Suprapubic skin (tissue), 4 donors: ENCODE measurements around the gene OR6F1. TPM values are rescaled to one million over a fixed set of nuclear protein-coding genes. Genes with fewer than 3 reads are reported as not detected.
"Not testable (repeated sequence)": the region's sequence is repeated elsewhere in the genome, so short reads cannot be mapped to it uniquely, and the experiment has no call there.

Source experiments
- DNase-seq, 2 donors: peaks; one replicate each; pipeline ENCODE4 v3.0.0-alpha.2; 2019; ENCODE audit warnings: low spot score in 2 of 2
- H3K27ac ChIP-seq: fragments of 200-600 bp; sonication (generic); one replicate; pipeline ENCODE4 v1.5.1; 2019
- H3K27me3 ChIP-seq: fragments of 200-600 bp; sonication (generic); one replicate; pipeline ENCODE4 v1.5.1; 2019
- H3K36me3 ChIP-seq: fragments of 200-600 bp; sonication (generic); one replicate; pipeline ENCODE4 v1.5.1; 2019
- H3K4me1 ChIP-seq: fragments of 200-600 bp; sonication (generic); one replicate; pipeline ENCODE4 v1.5.1; 2019
- H3K4me3 ChIP-seq: fragments of 200-600 bp; sonication (generic); one replicate; pipeline ENCODE4 v1.5.1; 2019; ENCODE audit warnings: mild to moderate bottlenecking
- H3K9me3 ChIP-seq: fragments of 200-600 bp; sonication (generic); one replicate; pipeline ENCODE4 v1.5.1; 2019
- EP300 ChIP-seq: sonication (generic); formaldehyde crosslinking; IDR thresholded peaks from one replicate; pipeline ENCODE4 v1.6.1; 2017; ENCODE audit warnings: antibody characterized with exemption
- POLR2A ChIP-seq, 2 donors: fragments of 450-650 bp; IDR thresholded peaks; one replicate each; pipeline ENCODE4 v1.6.1; 2017; ENCODE audit warnings: antibody characterized with exemption in 2 of 2, mild to moderate bottlenecking in 2 of 2, moderate library complexity in 2 of 2
- POLR2AphosphoS5 ChIP-seq, 3 donors: sonication (generic); formaldehyde crosslinking; IDR thresholded peaks; one replicate each; pipeline ENCODE4 v1.6.1; 2017; ENCODE audit warnings: antibody characterized with exemption in 3 of 3
- WGBS: methylation state at CpG from one replicate; pipeline ENCODE4 v1.1.5; 2018; 5-methylcytosine and 5-hydroxymethylcytosine counted together
- total RNA-seq, 4 donors: library from RNA; depleted of rRNA; stranded (reverse); fragments of >200 nt; gene quantifications; one replicate each; pipeline ENCODE4 v1.1.0, GENCODE V29; 2016
- TF ChIP-seq, protein P1 (sequence below), 2 donors: fragments of 200-600 bp in 1 of 2; fragments of 450-650 bp in 1 of 2; sonication (generic) in 1 of 2; IDR thresholded peaks; one replicate each; pipeline ENCODE4 v1.5.1; 2016 to 2019; ENCODE audit warnings: antibody characterized with exemption in 2 of 2, mild to moderate bottlenecking in 1 of 2, moderate library complexity in 1 of 2

Gene OR6F1
- total RNA-seq, 4 donors from 2014 or later: not detected

DNA sequence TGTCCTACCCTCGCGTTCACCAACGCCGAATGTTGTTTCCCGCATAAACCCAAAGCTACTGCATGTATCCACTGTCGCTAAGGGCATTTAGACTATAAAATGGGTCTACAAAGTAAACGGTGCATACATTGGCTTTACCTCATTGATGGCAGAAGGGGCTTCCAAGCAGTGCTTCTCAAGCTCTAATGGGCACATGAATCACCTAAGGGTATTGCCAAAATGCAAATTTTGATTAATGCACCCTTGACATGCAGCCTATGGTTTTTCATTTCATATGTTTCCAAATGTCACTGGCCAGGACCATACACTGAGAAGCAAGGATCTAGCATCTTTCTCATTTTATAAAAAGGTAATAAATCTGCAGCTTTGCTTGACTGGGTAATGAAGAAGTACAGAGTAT, 2.7 kb downstream of the OR6F1 start:
- no peak overlapping the region for H3K27ac ChIP-seq
- 94% methylated on average over 7 of the region's 7 CpGs for WGBS
- no peaks in the 10 kb centered on the region for H3K4me1 ChIP-seq
- no peak overlapping the region for H3K4me3 ChIP-seq
- DNase-seq: no peak
- TF ChIP-seq EP300 (no peak), POLR2A (IDR thresholded peaks at IDR 0.05) (no peak), POLR2AphosphoS5 (IDR thresholded peaks at IDR 0.05) (no peak)
- TF ChIP-seq, protein P1, sequence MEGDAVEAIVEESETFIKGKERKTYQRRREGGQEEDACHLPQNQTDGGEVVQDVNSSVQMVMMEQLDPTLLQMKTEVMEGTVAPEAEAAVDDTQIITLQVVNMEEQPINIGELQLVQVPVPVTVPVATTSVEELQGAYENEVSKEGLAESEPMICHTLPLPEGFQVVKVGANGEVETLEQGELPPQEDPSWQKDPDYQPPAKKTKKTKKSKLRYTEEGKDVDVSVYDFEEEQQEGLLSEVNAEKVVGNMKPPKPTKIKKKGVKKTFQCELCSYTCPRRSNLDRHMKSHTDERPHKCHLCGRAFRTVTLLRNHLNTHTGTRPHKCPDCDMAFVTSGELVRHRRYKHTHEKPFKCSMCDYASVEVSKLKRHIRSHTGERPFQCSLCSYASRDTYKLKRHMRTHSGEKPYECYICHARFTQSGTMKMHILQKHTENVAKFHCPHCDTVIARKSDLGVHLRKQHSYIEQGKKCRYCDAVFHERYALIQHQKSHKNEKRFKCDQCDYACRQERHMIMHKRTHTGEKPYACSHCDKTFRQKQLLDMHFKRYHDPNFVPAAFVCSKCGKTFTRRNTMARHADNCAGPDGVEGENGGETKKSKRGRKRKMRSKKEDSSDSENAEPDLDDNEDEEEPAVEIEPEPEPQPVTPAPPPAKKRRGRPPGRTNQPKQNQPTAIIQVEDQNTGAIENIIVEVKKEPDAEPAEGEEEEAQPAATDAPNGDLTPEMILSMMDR (IDR thresholded peaks at IDR 0.05): no peak
- no peaks in the 10 kb centered on the region for H3K36me3 ChIP-seq
- H3K9me3 ChIP-seq: no peaks in the 10 kb centered on the region
- H3K27me3 ChIP-seq: no peaks in the 10 kb centered on the region

DNA sequence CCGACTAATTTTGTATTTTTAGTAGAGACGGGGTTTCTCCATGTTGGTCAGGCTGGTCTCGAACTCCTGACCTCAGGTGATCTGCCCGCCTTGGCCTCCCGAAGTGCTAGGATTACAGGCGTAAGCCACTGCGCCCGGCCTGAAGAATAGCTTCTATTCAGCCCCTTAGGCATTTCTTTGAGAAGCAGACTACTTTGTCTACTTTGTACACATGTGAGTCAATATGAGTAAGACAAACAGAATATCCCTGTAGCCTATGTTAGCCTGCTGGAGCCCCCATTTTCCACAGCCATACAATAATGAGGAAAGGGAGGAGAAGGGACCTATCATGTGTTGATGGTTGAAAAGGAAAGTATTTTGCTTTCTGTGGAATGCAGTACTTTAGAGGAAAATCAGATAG, 5.8 kb downstream of the OR6F1 start:
- 92% methylated on average over 8 of the region's 8 CpGs for WGBS
- not testable (repeated sequence) for H3K4me3 ChIP-seq

DNA sequence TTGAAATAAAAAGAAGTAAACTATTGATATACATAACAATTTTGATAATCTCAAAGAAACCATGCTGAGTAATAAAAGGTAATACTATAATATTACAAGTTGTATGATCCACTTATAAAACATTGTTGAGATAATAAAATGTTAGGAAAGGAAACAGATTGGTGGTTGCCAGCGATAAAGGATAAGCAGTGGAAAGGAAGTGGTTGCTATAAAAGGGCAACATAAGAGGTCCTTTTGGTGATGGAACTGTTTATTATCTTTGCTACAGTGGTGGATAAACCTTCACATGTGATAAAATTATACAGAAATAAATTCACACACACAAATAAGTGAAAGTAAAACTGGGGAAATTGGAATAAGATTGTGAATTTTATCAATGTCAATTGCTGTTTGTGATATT, 15.1 kb downstream of the OR6F1 start:
- Histone ChIP-seq H3K27me3 (no peaks in the 10 kb centered on the region), H3K36me3 (no peaks in the 10 kb centered on the region), H3K27ac (no peak overlapping the region), H3K4me1 (no peaks in the 10 kb centered on the region), H3K4me3 (no peak overlapping the region), H3K9me3 (peaks cover under 1% of the 10 kb centered on the region)
- TF ChIP-seq, protein P1 (IDR thresholded peaks at IDR 0.05): no peak
- TF ChIP-seq POLR2AphosphoS5 (IDR thresholded peaks at IDR 0.05): no peak
- DNase-seq: no peak
- 74% methylated on average over 1 of the region's 1 CpG for WGBS

More for the DNA sequence above, 5.8 kb downstream of the OR6F1 start:
- not testable (repeated sequence) for H3K4me1 ChIP-seq, H3K27ac ChIP-seq, H3K27me3 ChIP-seq, DNase-seq, H3K36me3 ChIP-seq, H3K9me3 ChIP-seq

DNA sequence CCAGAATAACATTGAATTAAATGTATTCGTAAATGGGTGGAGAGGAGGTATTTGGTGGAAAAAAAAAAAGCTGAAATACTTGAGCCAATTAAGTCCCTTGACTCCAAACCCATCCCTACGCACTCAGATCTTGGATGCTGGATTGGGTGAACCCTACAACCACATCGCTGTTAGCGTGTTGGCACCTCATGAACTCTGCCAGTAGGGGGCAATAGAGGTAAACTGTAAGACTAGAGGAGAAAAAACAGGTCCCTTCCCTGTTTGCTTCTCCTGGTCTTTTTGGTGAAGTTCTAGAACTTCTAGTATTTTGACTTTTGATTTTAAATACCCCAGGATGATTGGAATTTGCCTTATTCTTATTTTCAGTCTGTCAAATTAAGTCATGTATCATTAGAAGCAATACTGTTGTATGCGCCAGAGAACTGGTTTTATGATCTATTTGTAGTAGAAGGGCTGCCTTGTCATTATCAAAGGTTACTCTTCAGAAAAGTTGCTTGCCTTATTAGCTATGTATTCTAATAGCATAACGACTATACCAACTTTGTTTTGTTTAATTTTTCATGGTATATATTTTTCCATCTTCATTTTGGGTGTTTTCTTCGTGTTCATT, 35.1 kb downstream of the OR6F1 start:
- WGBS: 28% methylated on average over 7 of the region's 7 CpGs
- TF ChIP-seq POLR2A (IDR thresholded peaks at IDR 0.05): no peak
- no peak for TF ChIP-seq POLR2AphosphoS5 (IDR thresholded peaks at IDR 0.05)
- TF ChIP-seq, protein P1 (IDR thresholded peaks at IDR 0.05): peak in 1 of 2 donors; percentile 35
- TF ChIP-seq EP300: no peak

DNA sequence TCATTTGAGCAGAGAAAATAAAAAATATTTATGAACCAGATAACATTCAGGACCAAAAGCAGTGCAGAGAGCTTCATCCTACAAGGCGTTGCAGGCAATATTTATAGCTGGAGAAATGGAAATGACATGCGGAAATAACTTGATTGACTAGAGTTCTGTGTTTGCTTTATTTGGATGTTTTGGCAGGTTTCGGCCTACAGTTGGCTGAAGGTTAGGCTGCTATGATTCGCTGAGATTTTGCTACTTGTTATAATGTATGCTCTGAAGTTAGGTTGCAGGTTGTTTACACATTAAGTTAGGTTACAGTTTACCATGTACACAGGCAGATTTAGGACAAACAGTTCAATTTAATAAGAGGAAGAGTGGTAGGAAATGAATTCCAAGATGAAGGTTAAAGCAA, 36.3 kb downstream of the OR6F1 start:
- no peaks in the 10 kb centered on the region for H3K27me3 ChIP-seq
- TF ChIP-seq POLR2A (IDR thresholded peaks at IDR 0.05): no peak
- no peak for TF ChIP-seq POLR2AphosphoS5 (IDR thresholded peaks at IDR 0.05)
- TF ChIP-seq EP300: no peak
- TF ChIP-seq, protein P1 (IDR thresholded peaks at IDR 0.05): no peak
- WGBS: 83% methylated on average over 4 of the region's 4 CpGs
- no peak overlapping the region for H3K27ac ChIP-seq
- no peaks in the 10 kb centered on the region for H3K36me3 ChIP-seq
- no peaks in the 10 kb centered on the region for H3K9me3 ChIP-seq
- H3K4me3 ChIP-seq: no peak overlapping the region
- DNase-seq: no peak
- no peaks in the 10 kb centered on the region for H3K4me1 ChIP-seq

More for the DNA sequence above, 35.1 kb downstream of the OR6F1 start:
- no peaks in the 10 kb centered on the region for H3K4me1 ChIP-seq
- H3K9me3 ChIP-seq: no peaks in the 10 kb centered on the region
- peak in 1 of 2 donors; percentile 52 for DNase-seq
- H3K27ac ChIP-seq: no peak overlapping the region
- no peak overlapping the region for H3K4me3 ChIP-seq
- H3K36me3 ChIP-seq: no peaks in the 10 kb centered on the region
- no peaks in the 10 kb centered on the region for H3K27me3 ChIP-seq

DNA sequence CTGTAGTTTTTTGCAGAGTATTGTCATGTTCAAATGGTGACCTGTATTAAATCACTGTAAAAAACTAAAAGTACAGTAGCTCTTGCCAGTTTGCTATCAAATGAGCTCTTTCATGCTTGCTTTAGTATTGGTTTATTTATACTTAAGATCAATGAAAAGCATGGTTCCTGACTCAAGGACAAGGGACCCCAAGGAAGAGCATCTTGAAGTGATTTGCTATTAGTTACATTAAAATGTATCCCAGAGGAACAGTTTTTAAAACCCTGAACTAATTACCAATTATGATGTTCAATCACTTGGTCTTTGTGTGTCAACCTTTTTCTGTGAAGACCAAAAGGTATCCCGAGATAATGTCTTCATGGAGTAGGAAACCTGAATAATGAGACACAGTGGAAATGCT, 36.8 kb downstream of the OR6F1 start, which contains the start of gene OR13G1:
TSS of gene OR13G1 (minus strand) at position 101 of the 400 bp plus-strand sequence. CDS start 6,698 bp downstream, outside the sequence.
- Histone ChIP-seq H3K4me1 (no peaks in the 10 kb centered on the region), H3K9me3 (no peaks in the 10 kb centered on the region), H3K27ac (no peak within 1 kb of the TSS), H3K4me3 (no peak within 1 kb of the TSS), H3K36me3 (no peaks in the 10 kb centered on the region), H3K27me3 (no peaks in the 10 kb centered on the region)
- 77% methylated on average over 1 of the region's 1 CpG for WGBS
- no peak for DNase-seq
- no peak for TF ChIP-seq EP300
- no peak for TF ChIP-seq POLR2AphosphoS5 (IDR thresholded peaks at IDR 0.05)
- TF ChIP-seq, protein P1 (IDR thresholded peaks at IDR 0.05): no peak
- no peak for TF ChIP-seq POLR2A (IDR thresholded peaks at IDR 0.05)
